Measurements from ENCODE around the gene NMNAT2. TPM values are rescaled to one million over a fixed set of nuclear protein-coding genes. Genes with fewer than 3 reads are reported as not detected.

Gene NMNAT2
- polyA plus RNA-seq, 3 donors: 0.22 to 0.43 TPM; not detected in 1

- intact Hi-C loops (cut with micrococcal nuclease): no loop called here
- no peak overlapping the region for H3K27ac ChIP-seq (ENCODE audit: low read depth in 1 of 2, low read length in 2 of 2)
- H3K79me2 ChIP-seq (ENCODE audit: insufficient read depth, low read length): no peaks in the 10 kb centered on the region
- DNase-seq: no peak
- peaks cover 0 to 2% of the 10 kb centered on the region in 2 donors for H3K27me3 ChIP-seq (ENCODE audit: control insufficient read depth in 2 of 2, insufficient read depth in 2 of 2, low read length in 2 of 2)
- TF ChIP-seq CTCF (IDR thresholded peaks at IDR 0.05): no peak
- H3K4me2 ChIP-seq (replicated peaks; ENCODE audit: extremely low read depth, low read length, poor library complexity, severe bottlenecking): no peak overlapping the region
- 97% methylated on average over 3 of the region's 3 CpGs for whole genome bisulfite sequencing (ENCODE audit: insufficient coverage)
- peaks cover 0 to 8% (median 0%) of the 10 kb centered on the region in 7 donors for H3K9me3 Mint-ChIP-seq
- H3K27ac Mint-ChIP-seq: no peak overlapping the region
- no peaks in the 10 kb centered on the region for H3K4me1 ChIP-seq (ENCODE audit: control insufficient read depth in 1 of 2, insufficient read depth in 2 of 2, low read length in 2 of 2)
- no peak overlapping the region for H2AFZ ChIP-seq (ENCODE audit: insufficient read depth, low read depth, low read length, poor library complexity, severe bottlenecking)
- no peak overlapping the region for H3K4me3 Mint-ChIP-seq
- H3K4me3 ChIP-seq (replicated peaks in 1 of 3; ENCODE audit: low read depth in 2 of 3, low read length in 3 of 3): no peak overlapping the region
- H3K9me3 ChIP-seq (replicated peaks in 1 of 2; ENCODE audit: control insufficient read depth in 1 of 2, insufficient read depth in 1 of 2, low read length in 2 of 2): no peaks in the 10 kb centered on the region
- peaks cover 3% of the 10 kb centered on the region for H3K4me1 Mint-ChIP-seq
- no peak overlapping the region for H3K9ac ChIP-seq (ENCODE audit: insufficient read depth, low read length, poor library complexity, severe bottlenecking)
- H3K27me3 Mint-ChIP-seq (ENCODE audit: low read depth in 3 of 3): peaks cover 6 to 22% (median 21%) of the 10 kb centered on the region in 3 donors
- no peaks in the 10 kb centered on the region for H3K36me3 ChIP-seq (replicated peaks in 1 of 2; ENCODE audit: control insufficient read depth in 1 of 2, insufficient read depth in 2 of 2, low read length in 2 of 2)
- H3K36me3 Mint-ChIP-seq: no peaks in the 10 kb centered on the region
- H4K20me1 ChIP-seq (ENCODE audit: insufficient read depth, low read length): no peaks in the 10 kb centered on the region
These were observed 218.9 kb downstream of the NMNAT2 start for GRCh38 chr1:183199304-183199703.

DNA sequence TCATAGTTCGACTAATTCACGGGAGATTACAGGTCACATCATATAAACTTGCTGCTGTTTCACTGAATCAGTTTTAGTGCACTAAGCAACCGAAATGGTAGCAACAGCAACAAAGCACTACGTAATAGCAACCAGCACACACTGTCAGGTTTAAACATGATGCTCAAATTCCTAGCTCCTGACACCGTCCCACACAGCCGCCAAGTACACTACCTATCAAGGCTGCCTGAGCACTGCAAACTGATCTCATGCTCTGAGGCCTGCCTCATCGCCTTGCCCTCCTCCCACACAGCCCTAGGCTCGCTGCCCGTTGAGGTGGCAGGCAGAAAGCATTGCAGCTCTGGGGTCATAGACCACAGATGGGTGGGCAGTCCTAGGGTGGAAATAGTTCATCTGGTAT is 219.7 kb downstream of the NMNAT2 start:
- no peaks in the 10 kb centered on the region for H3K36me3 Mint-ChIP-seq

More for the DNA sequence above, 219.7 kb downstream of the NMNAT2 start:
- H2AFZ ChIP-seq (ENCODE audit: insufficient read depth, low read depth, low read length, poor library complexity, severe bottlenecking): no peak overlapping the region
- no peak overlapping the region for H3K4me3 ChIP-seq (replicated peaks in 1 of 3; ENCODE audit: low read depth in 2 of 3, low read length in 3 of 3)
- no peak for DNase-seq
- TF ChIP-seq CTCF (IDR thresholded peaks at IDR 0.05): no peak
- H3K4me3 Mint-ChIP-seq: no peak overlapping the region
- H3K9ac ChIP-seq (ENCODE audit: insufficient read depth, low read length, poor library complexity, severe bottlenecking): no peak overlapping the region
- H3K36me3 ChIP-seq (replicated peaks in 1 of 2; ENCODE audit: control insufficient read depth in 1 of 2, insufficient read depth in 2 of 2, low read length in 2 of 2): no peaks in the 10 kb centered on the region
- H3K79me2 ChIP-seq (ENCODE audit: insufficient read depth, low read length): no peaks in the 10 kb centered on the region
- intact Hi-C loops (cut with micrococcal nuclease): no loop called here
- H3K27ac ChIP-seq (ENCODE audit: low read depth in 1 of 2, low read length in 2 of 2): no peak overlapping the region
- H3K27ac Mint-ChIP-seq: no peak overlapping the region
- 96% methylated on average over 6 of the region's 9 CpGs for WGBS (ENCODE audit: insufficient coverage)
- H3K9me3 ChIP-seq (replicated peaks in 1 of 2; ENCODE audit: control insufficient read depth in 1 of 2, insufficient read depth in 1 of 2, low read length in 2 of 2): no peaks in the 10 kb centered on the region
- no peak overlapping the region for H3K4me2 ChIP-seq (replicated peaks; ENCODE audit: extremely low read depth, low read length, poor library complexity, severe bottlenecking)
- peaks cover 6 to 20% (median 16%) of the 10 kb centered on the region in 3 donors for H3K27me3 Mint-ChIP-seq (ENCODE audit: low read depth in 3 of 3)
- H3K4me1 Mint-ChIP-seq: peaks cover 3% of the 10 kb centered on the region
- H3K4me1 ChIP-seq (ENCODE audit: control insufficient read depth in 1 of 2, insufficient read depth in 2 of 2, low read length in 2 of 2): no peaks in the 10 kb centered on the region
- H4K20me1 ChIP-seq (ENCODE audit: insufficient read depth, low read length): no peaks in the 10 kb centered on the region
- H3K27me3 ChIP-seq (ENCODE audit: control insufficient read depth in 2 of 2, insufficient read depth in 2 of 2, low read length in 2 of 2): peaks cover 0 to 2% of the 10 kb centered on the region in 2 donors
- peaks cover 0 to 5% (median 0%) of the 10 kb centered on the region in 7 donors for H3K9me3 Mint-ChIP-seq

Other genes with a start within 250 kb of the NMNAT2 start
- not detected for gene LAMC2, start 232.1 kb downstream of the NMNAT2 start, polyA plus RNA-seq
- 10 to 100 TPM; 11.5 to 31.3 (median 19.4) TPM for gene SMG7, start 54.1 kb upstream of the NMNAT2 start, polyA plus RNA-seq
- 100 to 1,000 TPM; 509 to 697 (median 557) TPM for gene NCF2, start 172.1 kb upstream of the NMNAT2 start, polyA plus RNA-seq
- 1,000 to 10,000 TPM in 2 of 3 donors, 100 to 1,000 TPM in 1; 110 to 1,089 (median 1,064) TPM for gene ARPC5, start 217.4 kb upstream of the NMNAT2 start, polyA plus RNA-seq
- gene APOBEC4, start 234.9 kb upstream of the NMNAT2 start, polyA plus RNA-seq: not detected

Data from CD14-positive monocyte (primary cell).